ENCODE measurements around the gene TMX4.

GRCh38 chr20:8000796-8001195 is 18.8 kb downstream of the TMX4 start:
- TF ChIP-seq POLR2AphosphoS5 (IDR thresholded peaks at IDR 0.05; ENCODE audit: low read depth, low read length) (no peak), POLR2A (IDR thresholded peaks at IDR 0.05; ENCODE audit: low read depth, low read length) (no peak), TAF1 (IDR thresholded peaks at IDR 0.05; ENCODE audit: low read depth, low read length) (no peak), SPI1 (IDR thresholded peaks at IDR 0.05; ENCODE audit: low read depth, low read length) (no peak)
